H1 (cell line): Measurements from ENCODE around the gene ZNF528. TPM values are rescaled to one million over a fixed set of nuclear protein-coding genes. Genes with fewer than 3 reads are reported as not detected.

Experiments used
- CHD7 ChIP-seq: fragments of 300-600 bp; sonication (generic); IDR thresholded peaks from 2 replicates; pipeline ENCODE4 v1.7.1; 2012; ENCODE audit warnings: low read length, moderate library complexity, mild to moderate bottlenecking, inconsistent platforms; ENCODE audit not compliant: insufficient replicate concordance
- GTF2F1 ChIP-seq: IDR thresholded peaks from 2 replicates; pipeline ENCODE4 v1.6.1; 2012; ENCODE audit warnings: low read depth, low read length, improper control_type of control experiment, borderline replicate concordance
- KDM5A ChIP-seq: fragments of 200-600 bp; IDR thresholded peaks from 2 replicates; pipeline ENCODE4 v1.7.1; 2012; ENCODE audit warnings: mild to moderate bottlenecking, low read length, inconsistent platforms, mixed read lengths
- POLR2A ChIP-seq, 2 experiments: IDR thresholded peaks; 1 replicate in 1 of 2; 2 replicates in 1 of 2; pipeline ENCODE4 v1.6.1; 2011; ENCODE audit warnings: low read depth in 2 of 2, low read length in 2 of 2, mild to moderate bottlenecking in 2 of 2; ENCODE audit errors: control extremely low read depth in 1 of 2
- RAD21 ChIP-seq, 2 experiments: IDR thresholded peaks in 1 of 2; conservative IDR thresholded peaks in 1 of 2; 2 replicates each; pipeline ENCODE4 v1.6.1; 2011; ENCODE audit warnings: low read depth in 2 of 2, low read length in 2 of 2, improper control_type of control experiment in 1 of 2, inconsistent platforms in 1 of 2, mild to moderate bottlenecking in 1 of 2, moderate library complexity in 1 of 2
- RBBP5 ChIP-seq: IDR thresholded peaks from 2 replicates; pipeline ENCODE4 v1.7.1; 2012; ENCODE audit warnings: low read depth, mild to moderate bottlenecking, inconsistent platforms, low read length, moderate library complexity, borderline replicate concordance
- SAP30 ChIP-seq: fragments of 300-600 bp; sonication (generic); IDR thresholded peaks from 2 replicates; pipeline ENCODE4 v1.7.1; 2012; ENCODE audit warnings: low read length, moderate library complexity, mild to moderate bottlenecking, inconsistent platforms; ENCODE audit not compliant: insufficient read depth, insufficient replicate concordance
- SIN3A ChIP-seq, 2 experiments: IDR thresholded peaks in 1 of 2; conservative IDR thresholded peaks in 1 of 2; 2 replicates each; pipeline ENCODE4 v1.6.1; 2011 to 2012; ENCODE audit warnings: low read length in 2 of 2, improper control_type of control experiment in 1 of 2, low read depth in 1 of 2, mild to moderate bottlenecking in 1 of 2
- TAF1 ChIP-seq: IDR thresholded peaks from 2 replicates; pipeline ENCODE4 v1.6.1; 2011; ENCODE audit warnings: mild to moderate bottlenecking, low read depth, low read length
- polyA plus RNA-seq, 7 experiments: library from polyadenylated mRNA; depleted of rRNA in 3 of 7; stranded (reverse) in 5 of 7; unstranded in 2 of 7; fragments of >200 nt in 5 of 7; fragments of 200-250 nt in 2 of 7; gene quantifications; 1 replicate in 5 of 7; 2 replicates in 1 of 7; 4 replicates in 1 of 7; pipeline versions ENCODE4 v1.2.1 to v1.2.3, GENCODE V29; 2011 to 2013; ENCODE audit warnings: missing spikeins in 2 of 7, mixed read lengths in 2 of 7
- total RNA-seq: library from RNA; stranded (reverse); fragmentation: NEBNext Ultra II Directional; extraction: Animal tissue kit (Norgen Biotek cat#: 25700); gene quantifications from 2 replicates; pipeline ENCODE4 v1.2.1, GENCODE V29; 2021

The ZNF528 gene
- total and polyA plus RNA-seq, 2 of the 8 experiments (the other 6 are each of a cell fraction or from before 2014, with no cell fraction given), result 0.58 to 4.2 TPM

GRCh38 chr19:52369559-52370340 is 27.9 kb upstream of the ZNF528 start, which contains the start of gene ZNF880 (continued):
- TF ChIP-seq CHD7, result no peak
- peak; percentile 62 to 95 for TF ChIP-seq POLR2A (IDR thresholded peaks at IDR 0.05; ENCODE audit: control extremely low read depth in 1 of 2, low read depth in 2 of 2, low read length in 2 of 2)
- peak; percentile 84 for TF ChIP-seq TAF1
- TF ChIP-seq KDM5A, result no peak
- TF ChIP-seq RAD21 (IDR thresholded peaks at IDR 0.05 in 1 of 2, conservative IDR thresholded peaks at IDR 0.05 in 1 of 2; ENCODE audit: low read depth in 2 of 2, low read length in 2 of 2), result no peak
- TF ChIP-seq SAP30, result no peak
- peak; percentile 43 to 75; a peak in 1 of 4 replicates for TF ChIP-seq SIN3A (conservative IDR thresholded peaks at IDR 0.05 in 1 of 2, IDR thresholded peaks at IDR 0.05 in 1 of 2; ENCODE audit: low read depth in 1 of 2, low read length in 2 of 2)
- TF ChIP-seq RBBP5, result no peak
- no peak for TF ChIP-seq GTF2F1
